Measurements from ENCODE around the gene CCL15. TPM values are rescaled to one million over a fixed set of nuclear protein-coding genes. Genes with fewer than 3 reads are reported as not detected.

CCL15 gene
- total and polyA plus RNA-seq, 8 donors: 0.15 to 1.3 (median 0.33) TPM; not detected in 2

- ATAC-seq (no peak), DNase-seq (no peak)
- Histone ChIP-seq H3K27ac (no peak overlapping the region), H3K9me3 (no peaks in the 10 kb centered on the region), H3K27me3 (peaks cover 0 to 8% of the 10 kb centered on the region in 2 donors), H3K36me3 (no peaks in the 10 kb centered on the region), H3K4me1 (no peaks in the 10 kb centered on the region), H3K4me3 (no peak overlapping the region)
- intact Hi-C loops (cut with DNase I): no loop called here
- no peak for TF ChIP-seq CTCF (IDR thresholded peaks at IDR 0.05)
Measured at GRCh38 chr17:35949401-35949800, 52.0 kb downstream of the CCL15 start.

- no peaks in the 10 kb centered on the region for H3K27me3 ChIP-seq
Measured at GRCh38 chr17:35948092-35948491, 53.3 kb downstream of the CCL15 start.

More at GRCh38 chr17:35948092-35948491, 53.3 kb downstream of the CCL15 start:
- no peak overlapping the region for H3K4me3 ChIP-seq
- H3K9me3 ChIP-seq: no peaks in the 10 kb centered on the region
- TF ChIP-seq CTCF (IDR thresholded peaks at IDR 0.05): no peak
- intact Hi-C loops (cut with DNase I): no loop called here
- DNase-seq (no peak), ATAC-seq (no peak)
- no peak overlapping the region for H3K27ac ChIP-seq
- no peaks in the 10 kb centered on the region for H3K36me3 ChIP-seq
- no peaks in the 10 kb centered on the region for H3K4me1 ChIP-seq

Other genes starting within 250 kb of the CCL15 start
- gene GAS2L2, start 248.3 kb downstream of the CCL15 start, total RNA-seq: 1 to 10 TPM in 1 of 2 donors, under 1 TPM in 1; 0.35 to 1.6 TPM
- gene GAS2L2, start 248.3 kb downstream of the CCL15 start, polyA plus RNA-seq (ENCODE audit: insufficient read length in 6 of 6): 1 to 10 TPM in 4 of 6 donors, under 1 TPM in 2; 0.15 to 1.8 (median 1.1) TPM
- not detected for gene C17orf50, start 240.7 kb downstream of the CCL15 start, total RNA-seq
- under 1 TPM in 3 of 6 donors, not detected in 3; 0.16 to 0.21 (median 0.20) TPM for gene C17orf50, start 240.7 kb downstream of the CCL15 start, polyA plus RNA-seq (ENCODE audit: insufficient read length in 6 of 6)
- gene MMP28, start 205.9 kb downstream of the CCL15 start, total RNA-seq: 10 to 100 TPM; 39.5 to 95.0 TPM
- 1 to 10 TPM; 6.6 to 9.2 (median 8.5) TPM for gene MMP28, start 205.9 kb downstream of the CCL15 start, polyA plus RNA-seq (ENCODE audit: insufficient read length in 6 of 6)
- gene TAF15, start 192.1 kb downstream of the CCL15 start, total RNA-seq: 100 to 1,000 TPM; 140 to 163 TPM
- 100 to 1,000 TPM; 232 to 277 (median 251) TPM for gene TAF15, start 192.1 kb downstream of the CCL15 start, polyA plus RNA-seq (ENCODE audit: insufficient read length in 6 of 6)
- under 1 TPM in 1 of 2 donors, not detected in 1; 0.37 TPM for gene HEATR9, start 132.7 kb downstream of the CCL15 start, total RNA-seq
- gene HEATR9, start 132.7 kb downstream of the CCL15 start, polyA plus RNA-seq (ENCODE audit: insufficient read length in 6 of 6): under 1 TPM in 4 of 6 donors, not detected in 2; 0.17 to 0.28 (median 0.19) TPM
- gene CCL5, start 121.2 kb downstream of the CCL15 start, total RNA-seq: 10 to 100 TPM in 1 of 2 donors, 1 to 10 TPM in 1; 5.3 to 12.4 TPM
- gene CCL5, start 121.2 kb downstream of the CCL15 start, polyA plus RNA-seq (ENCODE audit: insufficient read length in 6 of 6): 1 to 10 TPM; 2.9 to 5.8 (median 3.7) TPM
- 1 to 10 TPM in 1 of 2 donors, not detected in 1; 1.8 TPM for gene RDM1, start 70.8 kb downstream of the CCL15 start, total RNA-seq
- 1 to 10 TPM; 2.3 to 4.2 (median 2.5) TPM for gene RDM1, start 70.8 kb downstream of the CCL15 start, polyA plus RNA-seq (ENCODE audit: insufficient read length in 6 of 6)
- not detected for gene LYZL6, start 57.8 kb downstream of the CCL15 start, total RNA-seq
- gene LYZL6, start 57.8 kb downstream of the CCL15 start, polyA plus RNA-seq (ENCODE audit: insufficient read length in 6 of 6): not detected
- gene CCL16, start 20.1 kb downstream of the CCL15 start, total RNA-seq: not detected
- gene CCL16, start 20.1 kb downstream of the CCL15 start, polyA plus RNA-seq (ENCODE audit: insufficient read length in 6 of 6): 1 to 10 TPM in 3 of 6 donors, under 1 TPM in 3; 0.40 to 1.2 (median 0.97) TPM
- 10 to 100 TPM; 14.2 to 23.3 TPM for gene CCL14, start 14.8 kb downstream of the CCL15 start, total RNA-seq
- 100 to 1,000 TPM in 2 of 6 donors, 10 to 100 TPM in 4; 64.7 to 123 (median 90.9) TPM for gene CCL14, start 14.8 kb downstream of the CCL15 start, polyA plus RNA-seq (ENCODE audit: insufficient read length in 6 of 6)
- 1 to 10 TPM; 6.6 to 9.3 TPM for gene CCL23, start 16.4 kb upstream of the CCL15 start, total RNA-seq
- gene CCL23, start 16.4 kb upstream of the CCL15 start, polyA plus RNA-seq (ENCODE audit: insufficient read length in 6 of 6): under 1 TPM in 4 of 6 donors, not detected in 2; 0.32 to 0.52 (median 0.45) TPM
- 100 to 1,000 TPM; 227 to 348 TPM for gene CCL18, start 62.7 kb upstream of the CCL15 start, total RNA-seq
- gene CCL18, start 62.7 kb upstream of the CCL15 start, polyA plus RNA-seq (ENCODE audit: insufficient read length in 6 of 6): under 1 TPM in 1 of 6 donors, not detected in 5; 0.20 TPM
- 10 to 100 TPM in 1 of 2 donors, 1 to 10 TPM in 1; 3.2 to 40.9 TPM for gene CCL3, start 88.6 kb upstream of the CCL15 start, total RNA-seq
- gene CCL3, start 88.6 kb upstream of the CCL15 start, polyA plus RNA-seq (ENCODE audit: insufficient read length in 6 of 6): 10 to 100 TPM in 3 of 6 donors, 1 to 10 TPM in 3; 2.0 to 18.6 (median 10.2) TPM
- 10 to 100 TPM in 1 of 2 donors, 1 to 10 TPM in 1; 6.4 to 62.0 TPM for gene CCL4, start 102.3 kb upstream of the CCL15 start, total RNA-seq
- gene CCL4, start 102.3 kb upstream of the CCL15 start, polyA plus RNA-seq (ENCODE audit: insufficient read length in 6 of 6): 10 to 100 TPM in 1 of 6 donors, 1 to 10 TPM in 4, under 1 TPM in 1; 0.72 to 11.4 (median 5.7) TPM
- gene TBC1D3B, start 175.1 kb upstream of the CCL15 start, total RNA-seq: 1 to 10 TPM; 6.7 to 8.8 TPM
- gene TBC1D3B, start 175.1 kb upstream of the CCL15 start, polyA plus RNA-seq (ENCODE audit: insufficient read length in 6 of 6): 10 to 100 TPM; 11.2 to 26.5 (median 17.9) TPM
- gene CCL3L1, start 195.2 kb upstream of the CCL15 start, total RNA-seq: 10 to 100 TPM in 1 of 2 donors, under 1 TPM in 1; 0.38 to 11.7 TPM
- gene CCL3L1, start 195.2 kb upstream of the CCL15 start, polyA plus RNA-seq (ENCODE audit: insufficient read length in 6 of 6): 1 to 10 TPM in 4 of 6 donors, under 1 TPM in 2; 0.25 to 5.3 (median 1.8) TPM
- gene CCL4L2, start 209.5 kb upstream of the CCL15 start, total RNA-seq: 10 to 100 TPM in 1 of 2 donors, 1 to 10 TPM in 1; 1.9 to 37.6 TPM
- gene CCL4L2, start 209.5 kb upstream of the CCL15 start, polyA plus RNA-seq (ENCODE audit: insufficient read length in 6 of 6): 1 to 10 TPM in 5 of 6 donors, under 1 TPM in 1; 0.81 to 7.6 (median 4.1) TPM